ENCODE results near the gene SCO1.
A peak's percentile ranks its signal among the peaks of the same experiment; 100 is the strongest.

SCO1 gene

GRCh38 chr17:10651927-10652326 is 45.4 kb downstream of the SCO1 start:
- DNase-seq: no peak

GRCh38 chr17:10649602-10650001 is 47.7 kb downstream of the SCO1 start:
- DNase-seq: no peak

GRCh38 chr17:10648956-10649355 is 48.4 kb downstream of the SCO1 start:
- no peak for DNase-seq

GRCh38 chr17:10648381-10648780 is 49.0 kb downstream of the SCO1 start:
- DNase-seq: no peak

- DNase-seq: peak; percentile 58
Observed at GRCh38 chr17:10646392-10646990, 50.8 kb downstream of the SCO1 start.

GRCh38 chr17:10640475-10640874 is 56.9 kb downstream of the SCO1 start:
- no peak for DNase-seq

GRCh38 chr17:10638151-10638550 is 59.2 kb downstream of the SCO1 start:
- no peak for DNase-seq

GRCh38 chr17:10635290-10635689 is 62.0 kb downstream of the SCO1 start:
- DNase-seq: no peak

- DNase-seq: no peak
Observed at GRCh38 chr17:10633738-10634379, 63.5 kb downstream of the SCO1 start.

GRCh38 chr17:10631701-10632100 is 65.6 kb downstream of the SCO1 start:
- DNase-seq: no peak

- DNase-seq: no peak
Observed at GRCh38 chr17:10631048-10631700, 66.2 kb downstream of the SCO1 start.

- DNase-seq: no peak
Observed at GRCh38 chr17:10629706-10630105, 67.6 kb downstream of the SCO1 start.

GRCh38 chr17:10628756-10629155 is 68.6 kb downstream of the SCO1 start:
- DNase-seq: no peak

- DNase-seq: no peak
Observed at GRCh38 chr17:10626390-10626789, 70.9 kb downstream of the SCO1 start.

- DNase-seq: no peak
Observed at GRCh38 chr17:10624969-10625368, 72.4 kb downstream of the SCO1 start.

- no peak for DNase-seq
Observed at GRCh38 chr17:10623737-10624338, 73.5 kb downstream of the SCO1 start.

GRCh38 chr17:10622617-10623485 is 74.5 kb downstream of the SCO1 start:
- no peak for DNase-seq

Measured in CD4-positive, alpha-beta T cell treated with Interferon gamma for 1 hour (primary cell).